UCSD-AML1 (cell line): Measurements from ENCODE around the gene BPNT1.
"Not testable (repeated sequence)": the region's sequence is repeated elsewhere in the genome, so short reads cannot be mapped to it uniquely, and the experiment has no call there.

Experiments
- DNase-seq: peaks from one replicate; lab custom pipeline; 2025; ENCODE audit not compliant: unreplicated experiment; lab: John Stamatoyannopoulos, UW

The BPNT1 gene, protein sequence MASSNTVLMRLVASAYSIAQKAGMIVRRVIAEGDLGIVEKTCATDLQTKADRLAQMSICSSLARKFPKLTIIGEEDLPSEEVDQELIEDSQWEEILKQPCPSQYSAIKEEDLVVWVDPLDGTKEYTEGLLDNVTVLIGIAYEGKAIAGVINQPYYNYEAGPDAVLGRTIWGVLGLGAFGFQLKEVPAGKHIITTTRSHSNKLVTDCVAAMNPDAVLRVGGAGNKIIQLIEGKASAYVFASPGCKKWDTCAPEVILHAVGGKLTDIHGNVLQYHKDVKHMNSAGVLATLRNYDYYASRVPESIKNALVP

DNA sequence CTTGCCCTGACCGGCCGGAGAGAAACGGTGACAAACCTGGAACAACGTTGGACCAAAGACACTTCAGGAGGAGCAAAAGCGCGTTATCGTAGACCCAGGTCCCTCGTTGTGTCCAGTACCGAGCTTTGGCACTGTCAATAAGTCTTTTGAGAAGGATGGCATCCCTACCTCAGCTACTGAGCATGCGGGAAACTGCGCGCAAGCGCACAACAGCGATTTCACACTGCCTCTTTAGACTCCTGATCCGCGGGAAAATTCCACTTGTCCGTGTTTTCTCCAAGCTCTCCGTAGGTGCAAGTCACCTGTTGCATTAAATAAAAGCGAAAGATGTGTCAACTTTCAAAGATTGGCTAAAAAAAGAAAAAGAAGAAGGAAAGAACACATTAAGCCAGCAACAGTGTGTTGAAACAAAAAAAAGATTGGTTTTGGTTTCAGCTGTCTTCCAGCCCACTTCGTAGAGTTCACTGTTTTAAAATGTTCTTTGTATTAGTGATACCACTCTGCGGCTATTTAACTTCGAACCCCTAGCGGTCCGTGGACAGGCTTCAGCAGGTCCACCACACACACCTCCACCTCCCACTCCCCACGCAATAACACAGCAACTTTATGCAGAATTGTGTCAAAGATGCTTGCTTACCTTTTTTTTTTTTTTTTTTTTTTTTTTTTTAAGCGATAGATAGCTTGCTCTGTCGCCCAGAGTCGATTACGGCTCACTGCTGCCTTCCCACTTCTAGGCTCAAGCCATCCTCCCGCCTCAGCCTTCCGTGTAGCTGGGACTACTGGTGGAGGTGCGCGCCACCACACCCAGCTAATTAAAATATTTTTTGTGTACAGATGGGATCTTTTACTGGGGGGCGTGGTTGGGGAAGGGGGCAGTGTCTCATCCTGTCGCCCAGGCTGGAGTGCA is at the start of gene BPNT1:
Gene BPNT1 (minus strand): TSS at position 139 of the 907 bp plus-strand sequence. CDS start 9,942 bp downstream, outside the sequence.
- peak; percentile 92 for DNase-seq

DNA sequence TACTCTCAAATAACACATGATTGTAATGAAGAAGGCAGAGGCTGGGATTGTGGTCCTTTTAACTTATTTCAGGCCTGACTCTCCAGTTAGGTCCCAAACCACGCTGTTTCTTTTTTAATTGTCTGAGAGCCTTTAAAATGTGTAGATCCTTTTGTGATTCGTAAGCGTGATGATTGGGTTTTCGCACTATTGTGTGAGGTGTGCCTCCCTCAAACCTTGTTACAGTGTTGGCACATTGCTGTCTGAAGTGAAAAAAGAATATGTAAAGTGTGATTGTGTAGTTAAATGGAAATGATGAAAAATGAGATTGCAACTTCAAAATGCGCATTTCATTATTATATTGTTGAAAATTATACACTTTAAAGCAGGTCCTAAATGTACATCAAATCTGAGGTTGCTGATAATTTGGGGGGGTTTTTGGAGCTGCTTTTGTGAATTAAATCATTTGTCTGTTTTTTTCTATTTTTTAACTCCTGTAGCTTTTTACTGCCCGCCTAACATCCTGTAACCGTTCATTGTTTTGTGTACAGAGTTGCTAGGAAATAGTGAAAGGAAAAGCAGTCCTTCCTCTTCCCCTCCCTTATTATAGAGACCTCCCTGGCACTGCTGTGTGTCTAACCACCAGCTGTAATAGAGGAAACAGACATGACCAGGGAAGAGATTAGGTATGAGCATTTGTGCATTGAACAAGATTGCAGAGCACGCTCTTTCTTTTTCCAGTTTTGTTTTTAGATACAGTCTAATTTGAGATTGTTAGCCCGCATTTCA is 47.6 kb upstream of the BPNT1 start:
- peak; percentile 15 for DNase-seq

DNA sequence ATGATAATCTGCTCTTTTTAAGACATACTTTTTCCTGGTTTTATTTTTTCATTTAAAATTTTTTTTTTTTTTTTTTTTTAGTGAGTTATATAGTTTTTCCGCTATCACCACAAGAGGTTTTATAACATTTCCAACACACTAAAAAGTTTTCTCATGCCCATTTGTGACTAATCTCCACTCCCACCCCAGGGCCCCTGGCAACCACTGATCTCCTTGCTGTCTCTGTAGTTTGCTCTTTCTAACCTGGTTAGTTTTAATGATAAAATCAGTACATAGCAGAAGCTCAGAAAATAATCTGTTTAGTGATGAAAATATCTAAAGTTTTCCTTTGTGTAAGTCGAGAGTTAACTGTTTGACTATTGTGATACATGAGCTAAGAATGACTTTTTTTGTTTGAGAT is 46.2 kb upstream of the BPNT1 start:
- DNase-seq = no peak

DNA sequence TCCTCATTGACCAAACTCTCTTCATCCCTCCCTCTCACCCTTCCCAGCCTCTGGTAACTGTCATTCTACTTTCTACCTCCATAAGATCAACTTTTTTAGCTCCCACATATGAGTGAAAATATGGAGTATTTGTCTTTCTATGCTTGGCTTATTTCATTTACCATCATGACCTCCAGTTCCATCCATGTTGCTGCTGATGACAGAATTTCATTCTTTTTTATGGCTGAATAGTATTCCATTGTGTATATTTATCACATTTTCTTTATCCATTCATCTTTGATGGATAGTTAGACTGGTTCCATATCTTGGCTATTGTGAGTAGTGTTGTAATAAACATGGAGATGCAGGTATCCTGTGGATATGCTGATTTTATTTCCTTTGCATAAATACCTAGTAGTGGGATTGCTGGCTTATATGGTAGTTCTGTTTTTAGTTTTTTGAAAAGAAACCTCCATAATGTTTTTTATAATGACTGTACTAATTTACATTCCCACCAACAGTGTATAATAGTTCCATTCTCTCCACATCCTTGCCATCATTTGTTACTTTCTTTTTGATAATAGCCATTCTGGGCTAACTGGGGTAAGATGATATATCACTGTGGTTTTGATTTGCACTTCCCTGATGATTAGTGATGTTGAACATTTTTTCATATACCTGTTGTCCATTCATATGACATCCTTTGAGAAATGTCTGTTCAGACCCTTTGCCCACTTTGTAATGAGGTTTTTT is 40.1 kb upstream of the BPNT1 start:
- no peak for DNase-seq

DNA sequence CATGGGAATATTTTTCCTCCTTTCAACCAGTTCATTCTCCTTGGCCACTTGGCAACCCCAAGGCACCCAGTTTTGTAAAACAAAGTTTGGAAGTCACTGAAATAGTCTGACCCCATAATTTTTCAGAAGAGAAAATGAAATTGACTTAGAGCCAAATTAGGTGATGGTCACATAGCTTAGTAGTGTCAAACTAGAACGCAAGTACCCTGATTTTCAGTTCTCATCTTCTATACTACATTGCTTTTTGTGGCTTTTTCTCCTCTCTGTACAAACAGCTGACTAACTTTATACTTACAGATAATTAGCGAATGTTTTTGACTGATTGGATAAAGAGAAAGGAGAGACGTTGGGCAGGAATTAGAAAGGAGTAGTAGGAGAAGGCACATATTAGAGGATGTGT is 37.5 kb upstream of the BPNT1 start:
- DNase-seq = no peak

DNA sequence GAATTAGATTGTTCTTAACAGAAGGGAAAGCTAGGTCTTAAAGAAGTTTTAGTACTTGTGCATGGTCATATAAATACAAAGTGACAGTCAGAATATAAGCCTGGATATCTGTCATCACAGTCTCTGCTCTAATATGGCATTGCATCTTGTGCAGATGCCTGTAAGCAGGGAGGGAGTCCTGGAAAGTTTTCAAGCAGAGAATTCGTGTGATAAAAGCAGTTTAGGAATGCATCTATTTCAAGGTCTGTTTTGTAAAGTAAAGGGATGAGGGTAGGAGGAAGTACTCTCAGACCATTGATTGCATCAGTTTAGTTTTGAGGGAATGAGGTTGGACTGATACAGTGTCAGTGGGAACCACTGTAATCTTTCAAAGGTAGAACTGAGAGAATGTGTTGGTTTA is 35.0 kb upstream of the BPNT1 start:
- DNase-seq = no peak

DNA sequence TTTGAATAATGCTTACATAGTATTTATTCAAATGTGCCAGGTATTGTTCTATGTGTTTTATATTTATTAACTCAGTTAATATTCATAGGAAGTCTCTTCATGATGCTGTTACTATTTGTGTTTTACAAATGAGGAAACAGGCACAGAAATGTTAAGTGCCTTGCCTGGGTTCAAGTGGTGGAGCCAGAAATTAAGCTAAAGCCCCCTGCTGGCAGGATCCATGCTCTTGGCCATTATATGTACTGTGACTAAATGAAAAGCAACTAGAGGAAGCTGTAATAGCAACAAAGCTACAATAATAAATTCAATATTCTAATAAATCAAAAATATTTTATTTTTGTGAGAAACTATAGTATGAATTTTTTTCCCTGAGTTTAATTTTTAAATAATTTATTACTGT is 34.3 kb upstream of the BPNT1 start:
- DNase-seq = peak; percentile 11

DNA sequence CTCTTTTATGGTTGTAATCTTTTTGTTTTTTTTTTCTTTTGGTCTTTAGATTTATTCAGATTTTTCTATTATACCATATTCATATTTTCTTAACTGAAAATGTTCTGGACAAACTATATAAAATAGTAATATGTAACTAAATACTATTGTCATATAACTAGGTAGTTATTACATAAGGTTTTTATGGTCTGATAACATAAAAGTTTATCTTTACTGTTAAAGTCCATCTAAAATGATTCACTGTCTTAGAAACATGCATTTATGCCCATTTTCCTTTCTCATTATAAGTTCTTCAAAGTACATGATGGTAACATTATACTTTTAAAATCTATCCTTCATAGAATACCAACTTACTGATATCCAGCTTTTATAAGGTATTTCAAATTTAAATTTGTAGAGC is 33.5 kb upstream of the BPNT1 start:
- DNase-seq = no peak

DNA sequence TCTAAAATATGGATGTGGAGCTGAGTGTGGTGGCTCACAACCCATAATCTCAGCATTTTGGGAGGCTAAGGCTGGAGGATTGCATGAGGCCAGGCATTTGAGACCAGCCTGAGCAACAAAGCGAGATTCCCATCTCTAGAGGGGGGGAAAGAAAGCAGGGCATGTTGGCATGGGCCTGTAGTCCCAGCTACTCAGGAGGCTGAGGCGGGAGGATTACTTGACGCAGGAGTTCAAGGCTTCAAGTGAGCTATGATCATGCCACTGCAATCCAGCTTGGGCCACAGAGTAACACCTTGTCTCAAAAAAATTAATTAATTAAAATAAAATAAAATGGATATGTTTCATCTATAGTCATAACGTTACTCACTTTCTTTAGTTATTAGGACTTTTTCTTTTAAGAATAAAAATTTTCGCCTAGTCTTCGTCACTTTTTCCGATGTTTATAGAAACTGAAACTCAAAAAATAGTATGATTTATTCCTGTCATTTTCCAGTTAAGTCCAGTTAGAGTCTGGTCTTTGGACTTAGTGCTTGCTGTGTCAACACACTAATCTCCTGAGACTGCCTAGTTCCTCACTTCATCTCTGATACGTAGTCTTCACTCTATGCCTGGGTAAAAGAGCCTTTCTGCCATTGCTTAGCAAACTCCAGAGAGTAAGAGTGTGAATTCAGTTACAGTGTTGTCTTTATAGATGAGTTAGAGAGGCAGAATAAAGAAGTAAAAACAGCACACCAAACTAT is 32.4 kb upstream of the BPNT1 start:
- no peak for DNase-seq

DNA sequence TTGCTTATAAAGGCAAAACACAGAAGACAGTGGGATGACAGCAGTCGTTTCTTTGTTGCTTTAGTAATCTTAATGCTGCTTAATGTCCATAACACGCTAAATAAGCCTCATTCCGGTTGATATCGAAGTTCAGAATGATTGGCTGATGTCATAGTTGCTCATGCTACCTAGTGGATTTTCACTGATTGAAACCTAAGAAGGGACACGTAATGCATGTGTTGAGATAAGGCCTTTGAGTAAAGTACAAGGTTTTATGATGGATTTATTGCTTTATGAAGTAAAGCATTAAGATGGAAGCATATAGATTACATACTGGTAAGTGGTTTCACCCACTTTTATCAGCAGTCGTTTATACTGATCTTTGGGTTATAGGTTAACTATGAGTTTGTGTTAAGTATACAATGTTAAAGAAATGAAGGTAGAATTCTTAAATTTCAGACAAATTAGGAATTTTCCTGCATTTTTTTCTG is 29.5 kb upstream of the BPNT1 start:
- DNase-seq = no peak

DNA sequence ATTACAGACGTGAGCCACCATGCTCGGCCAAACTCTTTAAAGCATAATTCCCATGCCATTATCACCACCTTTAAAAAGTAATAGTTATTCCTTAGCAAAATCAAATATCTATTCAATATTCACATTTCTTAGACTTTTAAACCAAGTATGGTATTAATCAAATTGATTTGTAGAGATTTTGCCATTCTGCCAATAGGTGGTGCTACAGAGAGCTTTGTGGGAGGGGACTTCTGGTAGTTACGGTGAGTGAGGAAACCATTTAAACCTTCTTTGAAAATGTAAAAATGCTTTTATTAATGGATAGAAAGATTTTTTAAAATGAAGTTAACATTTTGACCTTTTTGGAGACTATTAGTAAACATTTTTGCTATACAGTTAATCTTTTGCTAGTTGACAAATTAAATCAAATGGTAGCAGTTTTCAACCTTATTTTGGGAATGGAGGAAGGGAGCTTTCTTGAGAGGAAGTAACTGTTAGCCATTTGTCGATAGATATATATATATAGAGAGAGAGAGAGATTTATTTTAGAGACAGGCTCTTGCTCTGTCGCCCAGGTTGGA is 23.6 kb upstream of the BPNT1 start:
- DNase-seq = no peak

DNA sequence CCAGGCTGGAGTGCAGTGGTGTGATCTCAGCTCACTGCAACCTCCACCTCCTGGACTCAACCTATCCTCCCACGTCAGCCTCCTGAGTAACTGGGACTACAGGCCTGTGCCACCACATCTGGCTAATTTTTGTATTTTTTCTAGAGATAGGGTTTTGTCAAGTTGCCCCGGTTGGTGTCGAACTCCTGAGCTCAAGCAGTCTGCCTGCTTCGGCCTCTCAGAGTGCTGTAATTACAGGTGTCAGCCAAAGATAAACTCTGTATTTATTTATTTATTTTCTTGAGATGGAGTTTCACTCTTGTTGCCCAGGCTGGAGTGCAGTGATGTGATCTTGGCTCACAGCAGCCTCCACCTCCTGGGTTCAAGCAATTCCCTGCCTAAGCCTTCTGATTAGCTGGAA is 23.0 kb upstream of the BPNT1 start:
- not testable (repeated sequence) for DNase-seq

DNA sequence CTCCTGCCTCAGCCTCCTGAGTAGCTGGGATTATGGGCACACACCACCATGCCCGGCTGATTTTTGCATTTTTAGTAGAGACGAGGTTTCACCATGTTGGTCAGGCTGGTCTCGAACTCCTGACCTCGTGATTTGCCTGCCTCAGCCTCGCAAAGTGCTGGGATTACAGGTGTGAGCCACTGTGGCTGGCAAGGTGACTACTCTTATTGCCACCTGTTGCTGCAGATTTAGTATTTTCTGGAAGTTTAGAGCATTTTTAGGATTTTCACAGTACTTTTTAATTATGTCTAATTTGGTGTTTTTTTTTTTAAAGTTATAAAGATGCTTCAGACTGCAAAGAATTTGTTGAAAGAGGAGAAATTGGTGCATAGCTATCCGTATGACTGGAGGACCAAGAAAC is 20.9 kb upstream of the BPNT1 start:
- DNase-seq = not testable (repeated sequence)

DNA sequence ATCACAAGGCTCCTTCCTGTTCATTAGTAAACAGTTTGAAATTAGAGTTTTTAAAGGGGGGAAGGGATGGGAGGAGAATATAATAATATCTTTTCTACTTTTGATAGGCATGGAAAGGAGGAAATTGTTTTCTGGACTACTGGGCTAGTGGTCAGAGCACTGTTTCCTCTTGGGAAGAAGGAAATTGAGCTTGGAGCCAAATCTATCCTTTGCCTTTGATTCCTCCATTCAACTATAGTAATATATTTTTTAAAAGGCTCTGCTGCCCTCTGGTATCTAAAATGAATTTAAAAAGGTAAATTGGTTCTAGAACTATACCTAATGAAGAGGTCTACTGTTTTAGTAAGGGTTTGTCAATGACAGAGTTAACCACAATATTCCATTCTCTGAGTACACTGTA is 10.2 kb upstream of the BPNT1 start:
- DNase-seq = no peak

DNA sequence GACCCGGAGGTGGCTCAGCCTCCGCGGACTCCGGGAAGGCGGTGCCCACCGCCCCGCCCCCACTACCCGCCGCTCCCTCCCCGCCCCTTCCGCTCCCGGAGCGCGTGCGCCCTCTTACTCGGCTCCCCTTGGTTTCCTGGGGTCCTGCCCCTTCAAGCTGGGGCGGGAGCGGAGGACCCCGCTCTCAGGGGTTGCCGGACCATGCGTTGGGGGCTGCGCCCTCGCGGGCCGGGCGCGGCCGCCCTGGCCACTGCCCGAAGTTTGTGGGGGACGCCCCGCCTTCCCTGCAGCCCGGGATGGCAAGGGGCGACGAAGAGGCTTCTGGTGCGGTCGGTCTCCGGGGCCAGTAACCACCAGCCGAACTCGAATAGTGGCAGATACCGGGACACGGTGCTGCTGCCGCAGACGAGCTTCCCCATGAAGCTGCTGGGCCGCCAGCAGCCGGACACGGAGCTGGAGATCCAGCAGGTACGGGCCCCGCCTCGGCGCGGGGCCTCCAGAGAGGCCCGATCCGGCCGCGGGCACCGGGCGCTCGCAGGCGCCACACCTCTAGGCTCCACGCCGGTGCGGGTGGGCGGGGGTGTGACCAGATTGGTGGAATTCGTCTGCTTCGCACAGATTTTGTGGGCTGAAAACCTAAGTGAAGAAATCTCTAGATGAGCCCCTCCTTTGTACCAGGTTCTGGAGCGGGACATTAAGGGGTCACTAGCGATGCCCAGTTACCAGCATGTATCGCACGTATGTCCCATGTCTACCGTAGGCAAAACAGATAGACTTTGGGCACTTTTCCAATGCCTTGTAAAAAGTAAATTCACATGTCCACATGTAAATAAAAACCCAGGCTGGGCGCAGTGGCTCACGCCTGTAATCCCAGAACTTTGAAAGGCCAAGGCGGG is 4.7 kb upstream of the BPNT1 start, which contains the start of gene IARS2:
Gene IARS2 (plus strand): TSS at position 117 of the 896 bp plus-strand sequence. CDS start 85 bp downstream, at position 202.
- peak; percentile 90 for DNase-seq

DNA sequence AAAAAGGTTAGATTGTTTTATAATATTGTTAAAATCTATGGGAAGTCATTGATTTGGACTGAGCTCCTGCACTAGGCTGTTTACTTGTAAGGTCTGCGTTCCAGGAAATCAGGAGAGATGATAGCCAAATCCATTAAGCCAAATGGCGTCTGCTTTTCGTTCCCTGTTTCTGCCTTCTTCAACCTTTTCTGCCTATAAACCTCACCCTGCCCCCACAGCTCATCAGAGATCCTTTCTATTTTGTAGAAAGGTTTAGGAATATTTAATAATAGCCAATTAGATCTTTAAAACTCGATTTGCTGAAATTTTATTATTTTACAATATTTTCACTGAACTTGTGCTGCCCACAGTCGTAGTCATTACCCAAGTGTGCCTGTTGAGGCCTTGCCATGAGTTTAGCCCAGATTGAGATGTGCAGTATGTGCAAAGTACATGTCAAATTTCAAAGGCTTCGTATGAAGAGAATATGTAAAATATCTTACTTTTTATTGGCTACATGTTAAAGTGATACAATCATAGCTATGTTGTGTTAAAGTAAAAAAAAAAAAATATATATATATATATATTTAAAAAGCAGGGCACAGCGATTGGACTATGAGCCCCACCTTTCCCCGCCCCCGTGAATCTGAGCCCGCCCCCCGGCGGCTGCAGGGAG is 3.9 kb upstream of the BPNT1 start:
- no peak for DNase-seq

DNA sequence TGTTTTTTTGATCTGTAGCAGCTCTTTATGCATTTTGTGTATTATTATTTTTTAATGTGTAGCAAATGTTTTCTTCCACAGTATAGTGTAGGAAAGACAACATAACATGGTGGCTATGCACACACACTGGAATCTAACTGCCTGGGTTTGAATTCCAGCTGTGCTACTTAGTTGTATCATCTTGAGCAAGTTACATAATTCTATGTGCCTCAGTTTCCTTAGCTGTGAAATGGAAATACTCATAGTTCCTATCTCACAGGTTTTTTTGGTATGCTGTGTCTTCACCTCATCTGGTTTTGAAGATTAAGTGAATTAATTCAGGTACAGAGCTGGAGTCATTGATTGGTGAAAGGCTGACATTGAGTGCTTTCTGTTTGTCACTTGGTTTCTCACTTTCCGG is 3.1 kb upstream of the BPNT1 start:
- no peak for DNase-seq

DNA sequence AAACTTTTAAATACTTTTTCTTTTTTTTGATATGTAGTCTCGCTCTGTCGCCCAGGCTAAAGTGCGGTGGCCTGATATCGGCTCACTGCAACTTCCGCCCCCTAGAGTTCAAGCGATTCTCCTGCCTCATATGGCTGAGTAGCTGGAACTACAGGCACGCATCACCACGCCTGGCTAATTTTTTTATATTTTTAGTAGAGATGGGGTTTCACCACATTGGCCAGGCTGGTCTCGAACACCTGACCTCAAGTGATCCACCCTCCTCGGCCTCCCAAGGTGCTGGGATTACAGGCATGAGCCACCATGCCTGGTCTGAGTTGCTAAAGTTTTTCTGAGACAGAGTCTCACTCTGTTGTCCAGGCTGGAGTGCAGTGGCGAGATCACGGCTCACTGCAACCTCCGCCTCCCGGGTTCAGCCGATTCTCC is 3.3 kb downstream of the BPNT1 start:
- DNase-seq = peak; percentile 7
